Measurements from ENCODE around the gene HOXB8. TPM values are rescaled to one million over a fixed set of nuclear protein-coding genes. Genes with fewer than 3 reads are reported as not detected.

HOXB8 gene
- total and polyA plus RNA-seq, 10 donors, result 0.07 to 0.14 TPM; not detected in 8

GRCh38 chr17:48646183-48647102 is 31.4 kb upstream of the HOXB8 start:
- Histone ChIP-seq H3K27ac (peak overlapping the region in 3 of 8 donors; percentile 17 to 47 (median 22)), H3K4me3 (peak overlapping the region; percentile 5 to 72 (median 47)), H3K9me3 (no peaks in the 10 kb centered on the region), H3K36me3 (no peaks in the 10 kb centered on the region), H3K4me1 (peaks cover 5 to 42% (median 26%) of the 10 kb centered on the region in 6 donors), H3K27me3 (replicated peaks in 1 of 7) (peaks cover 14 to 93% (median 68%) of the 10 kb centered on the region in 7 donors)
- intact Hi-C loops (cut with DNase I; ENCODE audit: low total_unique reads), result no loop called here
- no peak for TF ChIP-seq CTCF (IDR thresholded peaks at IDR 0.05 in 8 of 11, conservative IDR thresholded peaks at IDR 0.05 in 3 of 11)
- WGBS, 5 donors, result 4 to 14% (median 5%) methylated on average over 22 to 80 of the region's 80 CpGs
- no peak for DNase-seq

GRCh38 chr17:48645639-48646182 is 30.6 kb upstream of the HOXB8 start:
- H3K4me3 ChIP-seq, result peak overlapping the region in 2 of 8 donors; percentile 46 to 72
- no peaks in the 10 kb centered on the region for H3K9me3 ChIP-seq
- no peak overlapping the region for H3K27ac ChIP-seq
- TF ChIP-seq CTCF (IDR thresholded peaks at IDR 0.05 in 8 of 11, conservative IDR thresholded peaks at IDR 0.05 in 3 of 11), result no peak
- no peak for TF ChIP-seq POLR2A (IDR thresholded peaks at IDR 0.05)
- TF ChIP-seq POLR2AphosphoS5 (IDR thresholded peaks at IDR 0.05), result no peak
- intact Hi-C loops (cut with DNase I; ENCODE audit: low total_unique reads), result no loop called here
- peaks cover 14 to 94% (median 75%) of the 10 kb centered on the region in 7 donors for H3K27me3 ChIP-seq (replicated peaks in 1 of 7)
- H3K4me1 ChIP-seq, result peaks cover 5 to 44% (median 26%) of the 10 kb centered on the region in 6 donors
- WGBS, 5 donors, result 52 to 66% (median 60%) methylated on average over 14 of the region's 14 CpGs
- no peak for DNase-seq
- no peaks in the 10 kb centered on the region for H3K36me3 ChIP-seq

GRCh38 chr17:48644910-48645557 is 29.9 kb upstream of the HOXB8 start:
- Histone ChIP-seq H3K9me3 (no peaks in the 10 kb centered on the region), H3K27me3 (replicated peaks in 1 of 7) (peaks cover 14 to 95% (median 82%) of the 10 kb centered on the region in 7 donors), H3K4me3 (no peak overlapping the region), H3K36me3 (no peaks in the 10 kb centered on the region), H3K27ac (no peak overlapping the region), H3K4me1 (peaks cover 5 to 44% (median 26%) of the 10 kb centered on the region in 6 donors)
- intact Hi-C loops (cut with DNase I; ENCODE audit: low total_unique reads), result no loop called here
- DNase-seq, result no peak
- WGBS, 5 donors, result 53 to 65% (median 62%) methylated on average over 6 of the region's 6 CpGs
- TF ChIP-seq CTCF (IDR thresholded peaks at IDR 0.05 in 8 of 11, conservative IDR thresholded peaks at IDR 0.05 in 3 of 11) (no peak), POLR2AphosphoS5 (IDR thresholded peaks at IDR 0.05) (no peak), POLR2A (IDR thresholded peaks at IDR 0.05) (no peak)
